Stimulated activated CD8-positive, alpha-beta memory T cell treated with anti-CD3 and anti-CD28 coated beads, Interleukin-7, amount 100 ng/mL, for 4 hours (primary cell): ENCODE measurements around the gene PIK3R5.

Experiments
- DNase-seq, 2 donors: peaks; one replicate each; pipeline ENCODE4 v3.0.0-alpha.2; 2020; ENCODE audit warnings: low read depth in 2 of 2

Gene PIK3R5

GRCh38 chr17:8924595-8924994 lies 40.9 kb downstream of the PIK3R5 start:
- DNase-seq, result no peak

- DNase-seq, result no peak
Observed at GRCh38 chr17:8923762-8924161, 41.7 kb downstream of the PIK3R5 start.

GRCh38 chr17:8922928-8923327 lies 42.6 kb downstream of the PIK3R5 start:
- no peak for DNase-seq

- no peak for DNase-seq
Observed at GRCh38 chr17:8922451-8922850, 43.1 kb downstream of the PIK3R5 start.

GRCh38 chr17:8921147-8921546 lies 44.4 kb downstream of the PIK3R5 start:
- DNase-seq, result no peak

GRCh38 chr17:8918807-8919465 lies 46.6 kb downstream of the PIK3R5 start:
- no peak for DNase-seq

GRCh38 chr17:8916466-8916865 lies 49.0 kb downstream of the PIK3R5 start:
- no peak for DNase-seq

- DNase-seq, result no peak
Observed at GRCh38 chr17:8914554-8914953, 51.0 kb downstream of the PIK3R5 start.

- DNase-seq, result no peak
Observed at GRCh38 chr17:8913879-8914278, 51.6 kb downstream of the PIK3R5 start.

GRCh38 chr17:8913091-8913490 lies 52.4 kb downstream of the PIK3R5 start:
- DNase-seq, result no peak

GRCh38 chr17:8912084-8912981 lies 53.2 kb downstream of the PIK3R5 start:
- no peak for DNase-seq

GRCh38 chr17:8910969-8911604 lies 54.4 kb downstream of the PIK3R5 start:
- no peak for DNase-seq

GRCh38 chr17:8909586-8910270 lies 55.8 kb downstream of the PIK3R5 start:
- no peak for DNase-seq

- DNase-seq, result no peak
Observed at GRCh38 chr17:8905331-8905730, 60.2 kb downstream of the PIK3R5 start.

- no peak for DNase-seq
Observed at GRCh38 chr17:8904686-8905085, 60.8 kb downstream of the PIK3R5 start.

- no peak for DNase-seq
Observed at GRCh38 chr17:8904201-8904600, 61.3 kb downstream of the PIK3R5 start.

- DNase-seq, result no peak
Observed at GRCh38 chr17:8900626-8901585, 64.6 kb downstream of the PIK3R5 start.

- no peak for DNase-seq
Observed at GRCh38 chr17:8900207-8900606, 65.3 kb downstream of the PIK3R5 start.

GRCh38 chr17:8898636-8899035 lies 66.9 kb downstream of the PIK3R5 start:
- no peak for DNase-seq

GRCh38 chr17:8898126-8898525 lies 67.4 kb downstream of the PIK3R5 start:
- DNase-seq, result no peak
